ENCODE results near the gene HDAC3. TPM values are rescaled to one million over a fixed set of nuclear protein-coding genes. Genes with fewer than 3 reads are reported as not detected.

HDAC3 gene
- total RNA-seq, 2 experiments from 2014 or later = 88.1 to 91.8 TPM

- peaks cover 5% of the 10 kb centered on the region for H3K27me3 Mint-ChIP-seq (ENCODE audit: low read depth)
- H3K4me1 Mint-ChIP-seq (ENCODE audit: low read depth) = peaks cover 22% of the 10 kb centered on the region
- H3K4me3 Mint-ChIP-seq = no peak overlapping the region
- peaks cover 2% of the 10 kb centered on the region for H3K36me3 Mint-ChIP-seq (ENCODE audit: low read depth)
- no peaks in the 10 kb centered on the region for H3K9me3 Mint-ChIP-seq (ENCODE audit: insufficient read depth)
- no peak overlapping the region for H3K27ac Mint-ChIP-seq
- ATAC-seq = no peak
- DNase-seq = no peak
- ChIA-PET POLR2A (no interaction called here), CTCF (interaction anchor here (1.1 to 1.6 kb wide), 5 partner anchors 12 to 312 kb away, joined by 3 to 7 read pairs (median 4); partner anchors contain the start of gene RNF14)
Measured at GRCh38 chr5:141657404-141657803, 20.8 kb upstream of the HDAC3 start.

- Mint-ChIP-seq H3K27ac (no peak overlapping the region), H3K4me3 (no peak overlapping the region), H3K27me3 (ENCODE audit: low read depth) (peaks cover 5% of the 10 kb centered on the region), H3K4me1 (ENCODE audit: low read depth) (peaks cover 28% of the 10 kb centered on the region), H3K36me3 (ENCODE audit: low read depth) (peaks cover 2% of the 10 kb centered on the region), H3K9me3 (ENCODE audit: insufficient read depth) (no peaks in the 10 kb centered on the region)
- CTCF ChIA-PET = interaction anchor here (0.5 to 1.5 kb wide), 3 partner anchors 36 to 986 kb away, joined by 3 to 4 read pairs (median 3); no protein-coding TSS in a partner anchor
- ATAC-seq (no peak), DNase-seq (no peak)
- POLR2A ChIA-PET = interaction anchor here (0.6 kb wide), 1 partner anchor 267 kb away, joined by 3 read pairs; the partner anchor contains the start of gene DELE1
Measured at GRCh38 chr5:141656396-141656795, 19.7 kb upstream of the HDAC3 start.

GRCh38 chr5:141655020-141655419 is 18.4 kb upstream of the HDAC3 start:
- CTCF ChIA-PET = interaction anchor here (1.0 to 1.1 kb wide), 2 partner anchors 37 to 296 kb away, joined by 3 to 4 read pairs; no protein-coding TSS in a partner anchor
- Mint-ChIP-seq H3K9me3 (ENCODE audit: insufficient read depth) (no peaks in the 10 kb centered on the region), H3K4me1 (ENCODE audit: low read depth) (peaks cover 40% of the 10 kb centered on the region)

GRCh38 chr5:141654298-141654697 is 17.6 kb upstream of the HDAC3 start:
- Mint-ChIP-seq H3K4me3 (no peak overlapping the region), H3K9me3 (ENCODE audit: insufficient read depth) (no peaks in the 10 kb centered on the region), H3K4me1 (ENCODE audit: low read depth) (peaks cover 46% of the 10 kb centered on the region), H3K36me3 (ENCODE audit: low read depth) (peaks cover 2% of the 10 kb centered on the region), H3K27ac (no peak overlapping the region), H3K27me3 (ENCODE audit: low read depth) (peaks cover 3% of the 10 kb centered on the region)
- no peak for ATAC-seq
- ChIA-PET CTCF (interaction anchor here (1.0 to 2.7 kb wide), 4 partner anchors 10 to 296 kb away, joined by 3 to 10 read pairs (median 4); no protein-coding TSS in a partner anchor), POLR2A (no interaction called here)
- no peak for DNase-seq

More at GRCh38 chr5:141655020-141655419, 18.4 kb upstream of the HDAC3 start:
- H3K4me3 Mint-ChIP-seq = no peak overlapping the region
- peaks cover 5% of the 10 kb centered on the region for H3K27me3 Mint-ChIP-seq (ENCODE audit: low read depth)
- no peak overlapping the region for H3K27ac Mint-ChIP-seq
- DNase-seq = no peak
- POLR2A ChIA-PET = no interaction called here
- H3K36me3 Mint-ChIP-seq (ENCODE audit: low read depth) = peaks cover 2% of the 10 kb centered on the region
- no peak for ATAC-seq

- H3K9me3 Mint-ChIP-seq (ENCODE audit: insufficient read depth) = no peaks in the 10 kb centered on the region
- no peaks in the 10 kb centered on the region for H3K27me3 Mint-ChIP-seq (ENCODE audit: low read depth)
- DNase-seq (no peak), ATAC-seq (no peak)
- peak overlapping the region; percentile 95 for H3K4me3 Mint-ChIP-seq
- CTCF ChIA-PET = interaction anchor here (0.7 to 2.4 kb wide), 9 partner anchors 13 to 309 kb away, joined by 3 to 21 read pairs (median 9); partner anchors contain the start of genes DIAPH1, HDAC3 and RELL2
- H3K4me1 Mint-ChIP-seq (ENCODE audit: low read depth) = peaks cover 50% of the 10 kb centered on the region
- POLR2A ChIA-PET = interaction anchor here (0.8 to 3.9 kb wide), 6 partner anchors 14 to 317 kb away, joined by 3 to 39 read pairs (median 4); partner anchors contain the start of genes DELE1, HDAC3, RELL2 and RNF14
- H3K27ac Mint-ChIP-seq = peak overlapping the region; percentile 95
- peaks cover 7% of the 10 kb centered on the region for H3K36me3 Mint-ChIP-seq (ENCODE audit: low read depth)
Measured at GRCh38 chr5:141651728-141652105, 15.1 kb upstream of the HDAC3 start.

- Mint-ChIP-seq H3K9me3 (ENCODE audit: insufficient read depth) (no peaks in the 10 kb centered on the region), H3K36me3 (ENCODE audit: low read depth) (peaks cover 10% of the 10 kb centered on the region), H3K27ac (peak within 1 kb of the TSS; percentile 95), H3K27me3 (ENCODE audit: low read depth) (no peaks in the 10 kb centered on the region), H3K4me3 (peak within 1 kb of the TSS; percentile 95), H3K4me1 (ENCODE audit: low read depth) (peaks cover 45% of the 10 kb centered on the region)
- POLR2A ChIA-PET = interaction anchor here (0.6 to 3.9 kb wide), 9 partner anchors 9 to 273 kb away, joined by 3 to 39 read pairs (median 4); partner anchors contain the start of genes DELE1, HDAC3 and RELL2
- DNase-seq (peak; percentile 91), ATAC-seq (peak; percentile 95)
- CTCF ChIA-PET = interaction anchor here (0.7 to 2.4 kb wide), 14 partner anchors 12 to 318 kb away, joined by 3 to 21 read pairs (median 5); partner anchors contain the start of genes DIAPH1, HDAC3, RELL2 and RNF14
Measured at GRCh38 chr5:141650851-141651727, 14.4 kb upstream of the HDAC3 start, which contains the start of gene FCHSD1. TSS of gene FCHSD1 (minus strand) at chr5:141651418. CDS start at chr5:141651368, 50 bp downstream.

- ChIA-PET CTCF (no interaction called here), POLR2A (interaction anchor here (3.9 kb wide), 1 partner anchor 13 kb away, joined by 39 read pairs; the partner anchor contains the start of genes HDAC3 and RELL2)
- no peaks in the 10 kb centered on the region for H3K27me3 Mint-ChIP-seq (ENCODE audit: low read depth)
- no peak for ATAC-seq
- H3K9me3 Mint-ChIP-seq (ENCODE audit: insufficient read depth) = no peaks in the 10 kb centered on the region
- no peak for DNase-seq
- peaks cover 15% of the 10 kb centered on the region for H3K36me3 Mint-ChIP-seq (ENCODE audit: low read depth)
- H3K4me1 Mint-ChIP-seq (ENCODE audit: low read depth) = peaks cover 38% of the 10 kb centered on the region
- H3K27ac Mint-ChIP-seq = peak overlapping the region; percentile 95
- H3K4me3 Mint-ChIP-seq = peak overlapping the region; percentile 46
Measured at GRCh38 chr5:141649972-141650371, 13.3 kb upstream of the HDAC3 start.

- ChIA-PET POLR2A (interaction anchor here (3.9 kb wide), 1 partner anchor 12 kb away, joined by 39 read pairs; the partner anchor contains the start of genes HDAC3 and RELL2), CTCF (interaction anchor here (0.9 to 2.1 kb wide), 3 partner anchors 13 to 43 kb away, joined by 3 to 6 read pairs (median 4); partner anchors contain the start of genes HDAC3 and RELL2)
- Mint-ChIP-seq H3K27ac (peak overlapping the region; percentile 39), H3K9me3 (ENCODE audit: insufficient read depth) (no peaks in the 10 kb centered on the region), H3K4me1 (ENCODE audit: low read depth) (peaks cover 38% of the 10 kb centered on the region), H3K36me3 (ENCODE audit: low read depth) (peaks cover 18% of the 10 kb centered on the region), H3K27me3 (ENCODE audit: low read depth) (no peaks in the 10 kb centered on the region), H3K4me3 (no peak overlapping the region)
- ATAC-seq (no peak), DNase-seq (no peak)
Measured at GRCh38 chr5:141649056-141649688, 12.5 kb upstream of the HDAC3 start.

GRCh38 chr5:141647851-141648250 is 11.2 kb upstream of the HDAC3 start:
- Mint-ChIP-seq H3K27me3 (ENCODE audit: low read depth) (no peaks in the 10 kb centered on the region), H3K36me3 (ENCODE audit: low read depth) (peaks cover 21% of the 10 kb centered on the region), H3K4me3 (no peak overlapping the region), H3K27ac (no peak overlapping the region), H3K9me3 (ENCODE audit: insufficient read depth) (no peaks in the 10 kb centered on the region), H3K4me1 (ENCODE audit: low read depth) (peaks cover 33% of the 10 kb centered on the region)
- POLR2A ChIA-PET = interaction anchor here (0.6 kb wide), 1 partner anchor 321 kb away, joined by 4 read pairs; the partner anchor contains the start of gene RNF14
- ATAC-seq = no peak
- DNase-seq = no peak
- CTCF ChIA-PET = interaction anchor here (0.8 to 2.7 kb wide), 4 partner anchors 11 to 84 kb away, joined by 3 to 13 read pairs (median 5); partner anchors contain the start of genes HDAC3 and RELL2

GRCh38 chr5:141647242-141647641 is 10.6 kb upstream of the HDAC3 start:
- DNase-seq (no peak), ATAC-seq (no peak)
- Mint-ChIP-seq H3K36me3 (ENCODE audit: low read depth) (peaks cover 25% of the 10 kb centered on the region), H3K4me1 (ENCODE audit: low read depth) (peaks cover 31% of the 10 kb centered on the region), H3K27ac (no peak overlapping the region), H3K4me3 (no peak overlapping the region), H3K27me3 (ENCODE audit: low read depth) (no peaks in the 10 kb centered on the region), H3K9me3 (ENCODE audit: insufficient read depth) (no peaks in the 10 kb centered on the region)
- POLR2A ChIA-PET = interaction anchor here (0.6 to 1.5 kb wide), 2 partner anchors 10 to 23 kb away, joined by 3 read pairs; no protein-coding TSS in a partner anchor
- CTCF ChIA-PET = interaction anchor here (0.8 to 2.7 kb wide), 4 partner anchors 10 to 314 kb away, joined by 4 to 13 read pairs (median 6); partner anchors contain the start of genes HDAC3 and RELL2

GRCh38 chr5:141646026-141646425 is 9.4 kb upstream of the HDAC3 start:
- Mint-ChIP-seq H3K27ac (no peak overlapping the region), H3K36me3 (ENCODE audit: low read depth) (peaks cover 33% of the 10 kb centered on the region), H3K9me3 (ENCODE audit: insufficient read depth) (no peaks in the 10 kb centered on the region), H3K27me3 (ENCODE audit: low read depth) (no peaks in the 10 kb centered on the region), H3K4me3 (no peak overlapping the region), H3K4me1 (ENCODE audit: low read depth) (peaks cover 36% of the 10 kb centered on the region)
- CTCF ChIA-PET = interaction anchor here (1.0 to 2.7 kb wide), 3 partner anchors 9 to 54 kb away, joined by 3 to 13 read pairs (median 6); partner anchors contain the start of genes HDAC3 and RELL2
- DNase-seq = no peak
- no peak for ATAC-seq
- POLR2A ChIA-PET = interaction anchor here (1.5 kb wide), 1 partner anchor 8 kb away, joined by 3 read pairs; no protein-coding TSS in a partner anchor
